Heart left ventricle (tissue), 16 donors: ENCODE data around the gene PGC. TPM values are rescaled to one million over a fixed set of nuclear protein-coding genes. Genes with fewer than 3 reads are reported as not detected.

Source experiments
- ATAC-seq, 4 donors: fragments of 200-7000 bp; cut with Tn5 transposase; one replicate each; pipeline ENCODE4 v1.9.1; 2020 to 2022; ENCODE audit warnings: moderate library complexity in 4 of 4, mild to moderate bottlenecking in 3 of 4, moderate number of reproducible peaks in 1 of 4
- DNase-seq, 5 donors: peaks; one replicate each; pipeline ENCODE4 v3.0.0-alpha.2; 2020
- H3K27ac ChIP-seq, 12 donors: fragments of 200-600 bp; sonication (generic) in 4 of 12; one replicate each; pipeline versions ENCODE4 v1.5.0 to v1.8.0; 2016 to 2022; ENCODE audit warnings: mild to moderate bottlenecking in 2 of 12
- H3K27me3 ChIP-seq, 9 donors: fragments of 200-600 bp; sonication (generic) in 2 of 9; one replicate each; pipeline versions ENCODE4 v1.5.1 to v1.8.0; 2016 to 2022; ENCODE audit warnings: mild to moderate bottlenecking in 3 of 9
- H3K36me3 ChIP-seq, 9 donors: fragments of 200-600 bp; sonication (generic) in 2 of 9; one replicate each; pipeline versions ENCODE4 v1.5.0 to v1.8.0; 2018 to 2022; ENCODE audit warnings: mild to moderate bottlenecking in 2 of 9
- H3K4me1 ChIP-seq, 12 donors: fragments of 200-600 bp; sonication (generic) in 4 of 12; one replicate each; pipeline versions ENCODE4 v1.5.0 to v1.8.0; 2016 to 2022; ENCODE audit warnings: mild to moderate bottlenecking in 3 of 12
- H3K4me3 ChIP-seq, 12 donors: fragments of 200-600 bp; sonication (generic) in 4 of 12; one replicate each; pipeline versions ENCODE4 v1.5.0 to v1.8.0; 2017 to 2022; ENCODE audit warnings: mild to moderate bottlenecking in 9 of 12, moderate library complexity in 4 of 12
- H3K9me3 ChIP-seq, 12 donors: fragments of 200-600 bp; sonication (generic) in 4 of 12; one replicate each; pipeline versions ENCODE4 v1.5.0 to v1.8.0; 2016 to 2022; ENCODE audit warnings: mild to moderate bottlenecking in 1 of 12
- CTCF ChIP-seq, 12 donors: fragments of 200-600 bp; sonication (generic) in 4 of 12; IDR thresholded peaks; one replicate each; pipeline versions ENCODE4 v1.5.0 to v1.8.0; 2018 to 2022; ENCODE audit warnings: antibody characterized with exemption in 12 of 12, mild to moderate bottlenecking in 5 of 12
- POLR2A ChIP-seq, 2 donors: fragments of 450-650 bp; IDR thresholded peaks; one replicate each; pipeline ENCODE4 v1.6.1; 2017; ENCODE audit warnings: antibody characterized with exemption in 2 of 2, mild to moderate bottlenecking in 2 of 2, moderate library complexity in 2 of 2
- WGBS, 4 donors: extraction: QIAGEN DNeasy Blood & Tissue Kit in 2 of 4; methylation state at CpG; one replicate each; pipeline versions ENCODE4 v1.1.5 to v1.1.7; 2013 to 2018; 5-methylcytosine and 5-hydroxymethylcytosine counted together
- intact Hi-C, 10 donors: fragments of 100-400 bp; cut with DNase I; formaldehyde crosslinking; loops; one replicate each; pipeline versions ENCODE4 v1.11.1 to v1.14.2; 2022
- polyA plus RNA-seq, 2 donors: library from polyadenylated mRNA; stranded (reverse); fragments of 200-250 nt; gene quantifications; one replicate each; pipeline ENCODE4 v1.2.3, GENCODE V29; 2013
- total RNA-seq, 9 donors: library from RNA; depleted of rRNA in 2 of 9; stranded (reverse); fragments of >200 nt in 2 of 9; fragmentation: NEBNext Ultra II Directional in 3 of 9; extraction: Animal tissue kit (Norgen Biotek cat#: 25700) in 3 of 9; gene quantifications; one replicate each; pipeline versions ENCODE4 v1.1.0 to v1.2.4, GENCODE V29; 2016 to 2023
- donor health status: ischemic (EF 13 %, LVEDD 7.1; RV severe dilation, severe dysfunction).
- donor health status: healthy with polysubstance abuse.
- donor health status: DM: no; HTN: yes; CAD: no.
- donor health status: DM: no; HTN: no; CAD: no.
- donor health status: ischemic (EF 25% LVEDD 6.9; RV normal size, moderate dysfunction).
- donor health status: ischemic (EF 25% LVEDD 5.7; RV mildly dilated, moderate dysfunction).
- donor health status: healthy.
- donor health status: DM: yes; HTN: yes; CAD: no.
- donor health status: ischemic (EF 35%, LVEDD 5.7; RV mildly dilated, moderate dysfunction).
- donor health status: nonischemic (EF 11% LVEDD 7.7; RV severe dilation, severe dysfunction).
- donor health status: DM: yes; HTN: yes; CAD: no.
- donor health status: PGD.
- donor health status: ischemic (EF 29% LVEDD 5.4; RV normal size, mild dysfunction).
- donor health status: nonischemic (EF 23%, LVEDD 6.1; RV moderate dilation, normal function).

The PGC gene
- total and polyA plus RNA-seq, 11 donors = 1.1 TPM; not detected in 10

- H3K36me3 ChIP-seq = no peaks in the 10 kb centered on the region
- ATAC-seq (no peak), DNase-seq (peak in 1 of 5 donors; percentile 27)
- intact Hi-C loops = no loop called here
- no peaks in the 10 kb centered on the region for H3K9me3 ChIP-seq
- no peaks in the 10 kb centered on the region for H3K27me3 ChIP-seq
- H3K27ac ChIP-seq = no peak overlapping the region
- 69 to 80% (median 75%) methylated on average over 3 of the region's 3 CpGs for WGBS, 4 donors
- H3K4me1 ChIP-seq = no peaks in the 10 kb centered on the region
- H3K4me3 ChIP-seq = no peak overlapping the region
- TF ChIP-seq POLR2A (IDR thresholded peaks at IDR 0.05) (no peak), CTCF (IDR thresholded peaks at IDR 0.05) (no peak)
These were observed 1.3 kb upstream of the PGC start for GRCh38 chr6:41748542-41748941.

DNA sequence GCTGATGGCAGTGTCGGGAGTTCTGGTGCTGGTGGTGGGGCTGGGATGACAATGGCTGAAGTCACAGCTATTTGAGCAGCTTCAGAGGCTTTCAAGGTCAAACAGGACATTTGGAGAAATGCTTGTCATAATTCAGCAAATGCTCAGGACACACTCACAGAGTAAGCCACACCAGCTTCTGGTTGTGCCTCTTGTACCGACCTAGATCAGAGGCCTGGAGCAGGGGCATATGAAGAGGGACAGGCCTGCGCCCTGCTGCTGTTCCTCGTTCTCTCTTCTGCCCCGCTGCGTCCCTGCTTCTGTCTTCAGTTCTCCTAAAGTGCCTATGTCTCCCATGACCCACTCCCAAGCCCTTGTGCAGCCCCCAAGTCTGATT lies 893 bp upstream of the PGC start:
- intact Hi-C loops = no loop called here
- TF ChIP-seq POLR2A (IDR thresholded peaks at IDR 0.05) = no peak
- TF ChIP-seq CTCF (IDR thresholded peaks at IDR 0.05) = no peak

DNA sequence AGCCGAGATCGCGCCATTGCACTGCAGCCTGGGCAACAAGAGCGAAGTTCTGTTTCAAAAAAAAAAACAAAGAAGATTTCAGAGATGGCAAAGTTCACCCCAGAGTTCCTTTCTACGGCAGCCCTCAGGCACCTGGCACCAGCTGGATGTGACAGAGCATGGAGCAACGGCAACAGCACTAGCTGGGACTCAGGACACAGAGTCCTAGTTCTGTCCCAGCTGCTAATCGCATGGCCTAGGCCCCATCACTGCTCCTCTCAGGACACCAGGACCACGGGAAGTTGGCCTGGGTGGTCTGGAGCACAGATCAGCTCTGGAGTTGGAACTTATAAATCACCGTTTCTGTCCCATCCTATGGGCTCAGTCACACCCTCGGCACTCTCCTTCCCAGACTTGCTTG lies 1.1 kb downstream of the PGC start:
- Histone ChIP-seq H3K36me3 (no peaks in the 10 kb centered on the region), H3K9me3 (no peaks in the 10 kb centered on the region), H3K27me3 (no peaks in the 10 kb centered on the region), H3K4me1 (no peaks in the 10 kb centered on the region), H3K4me3 (no peak overlapping the region), H3K27ac (no peak overlapping the region)
- intact Hi-C loops = no loop called here
- WGBS, 4 donors = 91 to 94% (median 93%) methylated on average over 10 of the region's 10 CpGs
- TF ChIP-seq POLR2A (IDR thresholded peaks at IDR 0.05) (no peak), CTCF (IDR thresholded peaks at IDR 0.05) (no peak)
- DNase-seq = peak in 1 of 5 donors; percentile 31
- ATAC-seq = no peak

More for the DNA sequence above, 893 bp upstream of the PGC start:
- H3K27me3 ChIP-seq = no peaks in the 10 kb centered on the region
- WGBS, 4 donors = 89 to 93% (median 90%) methylated on average over 6 of the region's 6 CpGs
- H3K27ac ChIP-seq = no peak overlapping the region
- no peak overlapping the region for H3K4me3 ChIP-seq
- no peaks in the 10 kb centered on the region for H3K9me3 ChIP-seq
- H3K36me3 ChIP-seq = no peaks in the 10 kb centered on the region
- no peak for DNase-seq
- no peak for ATAC-seq
- H3K4me1 ChIP-seq = no peaks in the 10 kb centered on the region

GRCh38 chr6:41744236-41744787 lies 2.9 kb downstream of the PGC start:
- no peak for ATAC-seq
- no peak overlapping the region for H3K27ac ChIP-seq
- no peaks in the 10 kb centered on the region for H3K27me3 ChIP-seq
- no peaks in the 10 kb centered on the region for H3K4me1 ChIP-seq
- DNase-seq = peak in 1 of 5 donors; percentile 29
- H3K4me3 ChIP-seq = no peak overlapping the region
- WGBS, 4 donors = 81 to 90% (median 89%) methylated on average over 5 to 7 of the region's 7 CpGs
- H3K9me3 ChIP-seq = no peaks in the 10 kb centered on the region
- TF ChIP-seq POLR2A (IDR thresholded peaks at IDR 0.05) = no peak
- TF ChIP-seq CTCF (IDR thresholded peaks at IDR 0.05) = no peak
- intact Hi-C loops = no loop called here
- H3K36me3 ChIP-seq = no peaks in the 10 kb centered on the region
